Keratinocyte (primary cell): Measurements from ENCODE around the gene GPR157. TPM values are rescaled to one million over a fixed set of nuclear protein-coding genes. Genes with fewer than 3 reads are reported as not detected.

Source experiments
- DNase-seq: peaks from one replicate; pipeline ENCODE4 v3.0.0-alpha.2; 2011; ENCODE audit warnings: low read depth, missing footprints, low spot score
- FAIRE-seq: peaks from 2 replicates; lab custom pipeline; 2011; peaks lifted over from hg19 to GRCh38; lab: Jason Lieb, UNC
- H2AFZ ChIP-seq: 2 replicates; pipeline ENCODE4 v1.6.0; 2012; ENCODE audit warnings: low read length, control low read depth, inconsistent platforms; ENCODE audit not compliant: control insufficient read depth
- H3K27ac ChIP-seq: 2 replicates; pipeline ENCODE4 v1.5.1; 2011; ENCODE audit warnings: low read length; ENCODE audit not compliant: control insufficient read depth, insufficient read depth
- H3K27me3 ChIP-seq: 3 replicates; pipeline ENCODE4 v1.6.0; 2011; ENCODE audit warnings: low read length; ENCODE audit not compliant: control insufficient read depth, insufficient read depth; ENCODE audit errors: extremely low read depth
- H3K36me3 ChIP-seq, 2 experiments: 2 replicates in 1 of 2; 3 replicates in 1 of 2; pipeline ENCODE4 v1.5.1; 2011; ENCODE audit warnings: low read length in 2 of 2, mild to moderate bottlenecking in 1 of 2; ENCODE audit not compliant: control insufficient read depth in 2 of 2, insufficient read depth in 2 of 2; ENCODE audit errors: extremely low read depth in 1 of 2
- H3K4me1 ChIP-seq: 3 replicates; pipeline ENCODE4 v1.5.1; 2011; ENCODE audit warnings: low read length; ENCODE audit not compliant: control insufficient read depth, insufficient read depth; ENCODE audit errors: extremely low read depth
- H3K4me2 ChIP-seq: 3 replicates; pipeline ENCODE4 v1.6.0; 2011; ENCODE audit warnings: low read depth, low read length; ENCODE audit not compliant: control insufficient read depth, insufficient read depth; ENCODE audit errors: extremely low read depth
- H3K4me3 ChIP-seq, 3 experiments: fragments of 200-600 bp in 1 of 3; sonication (generic) in 1 of 3; 2 replicates in 2 of 3; 3 replicates in 1 of 3; pipeline ENCODE4 v1.5.1; 2011 to 2016; ENCODE audit warnings: low read length in 3 of 3, mild to moderate bottlenecking in 3 of 3, control low read depth in 2 of 3, inconsistent platforms in 1 of 3, low read depth in 1 of 3, mixed read lengths in 1 of 3, mixed run types in 1 of 3, moderate library complexity in 1 of 3; ENCODE audit not compliant: control insufficient read depth in 2 of 3, insufficient read depth in 2 of 3; ENCODE audit errors: extremely low read depth in 1 of 3
- H3K79me2 ChIP-seq: 2 replicates; pipeline ENCODE4 v1.6.0; 2012; ENCODE audit warnings: low read length; ENCODE audit not compliant: control insufficient read depth, insufficient read depth
- H3K9ac ChIP-seq: 3 replicates; pipeline ENCODE4 v1.6.0; 2011; ENCODE audit warnings: low read length; ENCODE audit not compliant: control insufficient read depth, insufficient read depth; ENCODE audit errors: extremely low read depth
- H3K9me1 ChIP-seq: 3 replicates; pipeline ENCODE4 v1.6.0; 2011; ENCODE audit warnings: low read length; ENCODE audit not compliant: control insufficient read depth, insufficient read depth; ENCODE audit errors: extremely low read depth
- H3K9me3 ChIP-seq: 2 replicates; pipeline ENCODE4 v1.5.1; 2012; ENCODE audit warnings: low read depth, low read length; ENCODE audit not compliant: control insufficient read depth
- H4K20me1 ChIP-seq: 3 replicates; pipeline ENCODE4 v1.6.0; 2011; ENCODE audit warnings: low read length; ENCODE audit not compliant: control insufficient read depth, insufficient read depth; ENCODE audit errors: extremely low read depth
- EZH2 ChIP-seq: IDR thresholded peaks from one replicate; pipeline ENCODE4 v1.6.1; 2012; ENCODE audit warnings: inconsistent platforms, mild to moderate bottlenecking, low read length, moderate library complexity
- dilution Hi-C: fragments of 300-500 bp; cut with MboI; formaldehyde crosslinking; loops from one replicate; pipeline ENCODE4 v1.7.0; 2020; ENCODE audit warnings: low sequenced_read_pairs; ENCODE audit not compliant: extremely low pct_ligation_motif_present
- polyA plus RNA-seq, 5 experiments: library from polyadenylated mRNA; depleted of rRNA in 3 of 5; stranded (reverse) in 3 of 5; stranded (forward) in 1 of 5; unstranded in 1 of 5; fragments of >200 nt; gene quantifications; 1 replicate in 1 of 5; 2 replicates in 3 of 5; 3 replicates in 1 of 5; pipeline versions ENCODE4 v1.2.1 to v1.2.3, GENCODE V29; 2011 to 2012; ENCODE audit warnings: missing spikeins in 2 of 5, low read depth in 1 of 5, low replicate concordance in 1 of 5
- TF ChIP-seq, protein P1 (sequence below), 3 experiments: IDR thresholded peaks in 1 of 3; conservative IDR thresholded peaks in 1 of 3; optimal IDR thresholded peaks in 1 of 3; 2 replicates in 2 of 3; 3 replicates in 1 of 3; pipeline versions ENCODE3 to v1.5.1; 2011; ENCODE audit warnings: low read length in 3 of 3, mild to moderate bottlenecking in 3 of 3, moderate library complexity in 2 of 3, control low read depth in 1 of 3, inconsistent platforms in 1 of 3; ENCODE audit not compliant: insufficient read depth in 2 of 3; ENCODE audit errors: extremely low read depth in 1 of 3

The GPR157 gene
- polyA plus RNA-seq, 1 donor (not counting 4 experiments of a cell fraction or from before 2014, with no cell fraction given) = 6.5 TPM

GRCh38 chr1:9080705-9081291 is 48.1 kb downstream of the GPR157 start:
- H3K9me1 ChIP-seq = no peaks in the 10 kb centered on the region
- DNase-seq = peak; percentile 56
- no peaks in the 10 kb centered on the region for H3K36me3 ChIP-seq
- no peak overlapping the region for H3K4me3 ChIP-seq
- H3K4me1 ChIP-seq = peaks cover 47% of the 10 kb centered on the region
- H3K27ac ChIP-seq = peak overlapping the region; percentile 25
- dilution Hi-C loops = no loop called here
- H3K4me2 ChIP-seq = peak overlapping the region; percentile 17
- no peaks in the 10 kb centered on the region for H4K20me1 ChIP-seq
- H3K27me3 ChIP-seq = no peaks in the 10 kb centered on the region
- peak overlapping the region; percentile 9 for H3K9ac ChIP-seq
- no peaks in the 10 kb centered on the region for H3K9me3 ChIP-seq
- FAIRE-seq = peak; percentile 67
- no peak overlapping the region for H2AFZ ChIP-seq
- H3K79me2 ChIP-seq = no peaks in the 10 kb centered on the region
- TF ChIP-seq, protein P1, sequence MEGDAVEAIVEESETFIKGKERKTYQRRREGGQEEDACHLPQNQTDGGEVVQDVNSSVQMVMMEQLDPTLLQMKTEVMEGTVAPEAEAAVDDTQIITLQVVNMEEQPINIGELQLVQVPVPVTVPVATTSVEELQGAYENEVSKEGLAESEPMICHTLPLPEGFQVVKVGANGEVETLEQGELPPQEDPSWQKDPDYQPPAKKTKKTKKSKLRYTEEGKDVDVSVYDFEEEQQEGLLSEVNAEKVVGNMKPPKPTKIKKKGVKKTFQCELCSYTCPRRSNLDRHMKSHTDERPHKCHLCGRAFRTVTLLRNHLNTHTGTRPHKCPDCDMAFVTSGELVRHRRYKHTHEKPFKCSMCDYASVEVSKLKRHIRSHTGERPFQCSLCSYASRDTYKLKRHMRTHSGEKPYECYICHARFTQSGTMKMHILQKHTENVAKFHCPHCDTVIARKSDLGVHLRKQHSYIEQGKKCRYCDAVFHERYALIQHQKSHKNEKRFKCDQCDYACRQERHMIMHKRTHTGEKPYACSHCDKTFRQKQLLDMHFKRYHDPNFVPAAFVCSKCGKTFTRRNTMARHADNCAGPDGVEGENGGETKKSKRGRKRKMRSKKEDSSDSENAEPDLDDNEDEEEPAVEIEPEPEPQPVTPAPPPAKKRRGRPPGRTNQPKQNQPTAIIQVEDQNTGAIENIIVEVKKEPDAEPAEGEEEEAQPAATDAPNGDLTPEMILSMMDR (optimal IDR thresholded peaks at IDR 0.05 in 1 of 3, IDR thresholded peaks at IDR 0.05 in 1 of 3, conservative IDR thresholded peaks at IDR 0.05 in 1 of 3; ENCODE audit: extremely low read depth in 1 of 3, insufficient read depth in 2 of 3, low read length in 3 of 3) = no peak
- TF ChIP-seq EZH2 = no peak

DNA sequence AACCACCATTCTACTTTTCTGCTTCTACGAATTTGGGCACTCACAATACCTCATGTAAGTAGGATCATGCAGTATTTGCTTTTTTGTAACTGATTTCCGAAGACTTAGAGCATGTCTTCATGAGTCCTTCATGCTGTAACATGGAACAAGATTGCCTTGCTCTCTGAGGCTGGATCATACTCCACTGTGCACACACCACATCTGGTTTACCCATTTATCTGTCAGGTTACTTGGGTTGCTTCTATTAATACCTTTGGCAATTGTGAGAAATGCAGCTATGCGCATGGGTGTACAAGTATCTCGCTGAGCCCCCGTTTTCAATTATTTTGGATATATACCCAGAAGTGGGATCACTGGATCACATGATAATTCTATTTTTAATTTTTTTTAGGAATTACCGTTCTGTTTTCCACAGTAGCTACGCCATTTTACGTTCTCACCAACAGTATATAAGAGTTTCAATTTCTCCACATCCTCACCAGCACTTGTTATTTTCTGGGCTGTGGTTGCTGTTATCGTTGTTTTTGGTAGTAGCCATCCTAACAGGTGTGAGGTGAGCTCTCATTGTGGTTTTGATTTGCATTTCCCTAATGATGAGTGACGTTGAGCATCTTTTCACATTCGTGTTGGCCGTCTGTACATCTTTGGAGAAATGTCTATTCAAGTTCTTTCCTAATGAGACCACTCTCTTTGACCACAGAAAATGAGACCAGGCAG is 48.8 kb downstream of the GPR157 start:
- no peak overlapping the region for H2AFZ ChIP-seq
- dilution Hi-C loops = no loop called here
- no peak overlapping the region for H3K4me3 ChIP-seq
- DNase-seq = no peak
- no peak overlapping the region for H3K9ac ChIP-seq
- no peaks in the 10 kb centered on the region for H3K9me3 ChIP-seq
- H3K36me3 ChIP-seq = no peaks in the 10 kb centered on the region
- H3K9me1 ChIP-seq = no peaks in the 10 kb centered on the region
- peak overlapping the region; percentile 17 for H3K4me2 ChIP-seq
- peaks cover 41% of the 10 kb centered on the region for H3K4me1 ChIP-seq
- no peaks in the 10 kb centered on the region for H4K20me1 ChIP-seq
- TF ChIP-seq EZH2 = no peak
- TF ChIP-seq, protein P1 (optimal IDR thresholded peaks at IDR 0.05 in 1 of 3, IDR thresholded peaks at IDR 0.05 in 1 of 3, conservative IDR thresholded peaks at IDR 0.05 in 1 of 3; ENCODE audit: extremely low read depth in 1 of 3, insufficient read depth in 2 of 3, low read length in 3 of 3) = no peak
- H3K27ac ChIP-seq = no peak overlapping the region
- no peaks in the 10 kb centered on the region for H3K27me3 ChIP-seq
- H3K79me2 ChIP-seq = no peaks in the 10 kb centered on the region
- no peak for FAIRE-seq
